GM23248 (cell line): ENCODE results near the gene VSX1.
A peak's percentile ranks its signal among the peaks of the same experiment; 100 is the strongest.

Experiments used
- EZH2 ChIP-seq: fragments of 200-600 bp; sonication (generic); IDR thresholded peaks from 2 replicates; pipeline ENCODE4 v1.6.1; 2018; ENCODE audit warnings: antibody characterized with exemption, mild to moderate bottlenecking; ENCODE audit not compliant: insufficient read depth, poor library complexity, severe bottlenecking
- EZH2phosphoT487 ChIP-seq: fragments of 200-600 bp; sonication (generic); IDR thresholded peaks from 2 replicates; pipeline ENCODE4 v1.6.1; 2018; ENCODE audit warnings: antibody characterized with exemption, moderate library complexity, mild to moderate bottlenecking, low read depth; ENCODE audit not compliant: insufficient read depth

- TF ChIP-seq EZH2phosphoT487 (peak; percentile 45; the same call in 1 of the 2 replicates), EZH2 (peak; percentile 64)
Measured at GRCh38 chr20:25083773-25084625, 2.1 kb upstream of the VSX1 start.
